Right cardiac atrium (tissue), 5 donors: ENCODE results near the gene ASXL3. TPM values are rescaled to one million over a fixed set of nuclear protein-coding genes. Genes with fewer than 3 reads are reported as not detected.

ENCODE experiments used
- ATAC-seq, 2 donors: fragments of 200-7000 bp; cut with Tn5 transposase; one replicate each; pipeline versions ENCODE4 v1.8.0 to v1.9.1; 2020; ENCODE audit warnings: moderate library complexity in 2 of 2, mild to moderate bottlenecking in 1 of 2
- DNase-seq, 3 donors: peaks; one replicate each; pipeline ENCODE4 v3.0.0-alpha.2; 2020
- H3K27ac ChIP-seq: one replicate; pipeline ENCODE4 v1.5.1; 2013; ENCODE audit warnings: mild to moderate bottlenecking, low read length, control low read depth, moderate library complexity
- H3K27me3 ChIP-seq: one replicate; pipeline ENCODE4 v1.6.1; 2013; ENCODE audit not compliant: control insufficient read depth, insufficient read depth
- H3K4me1 ChIP-seq: one replicate; pipeline ENCODE4 v1.6.1; 2013; ENCODE audit warnings: low read length; ENCODE audit not compliant: control insufficient read depth, insufficient read depth
- H3K4me3 ChIP-seq: one replicate; pipeline ENCODE4 v1.5.1; 2013; ENCODE audit warnings: low read length, control low read depth
- H3K9me3 ChIP-seq: one replicate; pipeline ENCODE4 v1.6.1; 2013; ENCODE audit warnings: low read length; ENCODE audit not compliant: control insufficient read depth
- WGBS: extraction: QIAGEN DNeasy Blood & Tissue Kit; methylation state at CpG from one replicate; pipeline ENCODE4 v1.1.7; 2013; 5-methylcytosine and 5-hydroxymethylcytosine counted together
- intact Hi-C, 4 donors: fragments of 100-400 bp; cut with DNase I; formaldehyde crosslinking; loops; one replicate each; pipeline versions ENCODE4 v1.11.0 to v1.14.0; 2022 to 2023
- polyA plus RNA-seq: library from polyadenylated mRNA; stranded (reverse); fragments of 200-250 nt; gene quantifications from one replicate; pipeline ENCODE4 v1.2.3, GENCODE V29; 2013
- total RNA-seq, 4 donors: library from RNA; stranded (reverse); fragmentation: NEBNext Ultra II Directional; extraction: Animal tissue kit (Norgen Biotek cat#: 25700); gene quantifications; one replicate each; pipeline ENCODE4 v1.2.1, GENCODE V29; 2021
- donor health status: healthy with polysubstance abuse.
- donor health status: DM: no; HTN: yes; CAD: no.
- donor health status: DM: no; HTN: no; CAD: no.
- donor health status: DM: no; HTN: yes; CAD: no; lungs with severe emphysema.
- donor health status: DM: yes; HTN: yes; CAD: no.

The ASXL3 gene
- total and polyA plus RNA-seq, 5 donors = 0.97 to 11.4 (median 9.4) TPM

- no peaks in the 10 kb centered on the region for H3K4me1 ChIP-seq
- no peak for DNase-seq
- intact Hi-C loops = no loop called here
- no peaks in the 10 kb centered on the region for H3K27me3 ChIP-seq
- no peak overlapping the region for H3K4me3 ChIP-seq
- WGBS = 63% methylated on average over 4 of the region's 4 CpGs
- no peak for ATAC-seq
- H3K9me3 ChIP-seq = no peaks in the 10 kb centered on the region
- no peak overlapping the region for H3K27ac ChIP-seq
These were observed 138.2 kb downstream of the ASXL3 start for GRCh38 chr18:33716061-33716683.

- no peaks in the 10 kb centered on the region for H3K9me3 ChIP-seq
- H3K27ac ChIP-seq = no peak overlapping the region
- WGBS = 90% methylated on average over 2 of the region's 2 CpGs
- no peak overlapping the region for H3K4me3 ChIP-seq
- H3K4me1 ChIP-seq = no peaks in the 10 kb centered on the region
- intact Hi-C loops = no loop called here
- no peak for ATAC-seq
- no peaks in the 10 kb centered on the region for H3K27me3 ChIP-seq
- no peak for DNase-seq
These were observed 139.3 kb downstream of the ASXL3 start for GRCh38 chr18:33717339-33717738.

GRCh38 chr18:33720133-33720532 is 142.1 kb downstream of the ASXL3 start:
- H3K4me3 ChIP-seq = no peak overlapping the region
- ATAC-seq (no peak), DNase-seq (no peak)
- no peak overlapping the region for H3K27ac ChIP-seq
- H3K27me3 ChIP-seq = no peaks in the 10 kb centered on the region
- H3K9me3 ChIP-seq = no peaks in the 10 kb centered on the region
- intact Hi-C loops = no loop called here
- no peaks in the 10 kb centered on the region for H3K4me1 ChIP-seq
- WGBS = 73% methylated on average over 2 of the region's 2 CpGs

- Histone ChIP-seq H3K9me3 (no peaks in the 10 kb centered on the region), H3K4me3 (no peak overlapping the region), H3K27ac (no peak overlapping the region), H3K4me1 (no peaks in the 10 kb centered on the region), H3K27me3 (no peaks in the 10 kb centered on the region)
- ATAC-seq (no peak), DNase-seq (no peak)
- WGBS = 89% methylated on average over 4 of the region's 4 CpGs
- intact Hi-C loops = no loop called here
These were observed 151.5 kb downstream of the ASXL3 start for GRCh38 chr18:33729556-33729955.

- intact Hi-C loops = no loop called here
- H3K27me3 ChIP-seq = no peaks in the 10 kb centered on the region
- H3K27ac ChIP-seq = no peak overlapping the region
- no peaks in the 10 kb centered on the region for H3K9me3 ChIP-seq
- DNase-seq (no peak), ATAC-seq (no peak)
- H3K4me1 ChIP-seq = no peaks in the 10 kb centered on the region
- no peak overlapping the region for H3K4me3 ChIP-seq
These were observed 155.4 kb downstream of the ASXL3 start for GRCh38 chr18:33733376-33733775.

- 96% methylated on average over 1 of the region's 1 CpG for WGBS
- H3K27ac ChIP-seq = no peak overlapping the region
- no peaks in the 10 kb centered on the region for H3K27me3 ChIP-seq
- no peak for DNase-seq
- intact Hi-C loops = no loop called here
- H3K9me3 ChIP-seq = no peaks in the 10 kb centered on the region
- H3K4me1 ChIP-seq = no peaks in the 10 kb centered on the region
- ATAC-seq = no peak
- H3K4me3 ChIP-seq = no peak overlapping the region
These were observed 157.4 kb downstream of the ASXL3 start for GRCh38 chr18:33735428-33735827.

- intact Hi-C loops = no loop called here
- DNase-seq = no peak
- Histone ChIP-seq H3K4me3 (no peak overlapping the region), H3K27ac (no peak overlapping the region), H3K9me3 (no peaks in the 10 kb centered on the region), H3K27me3 (no peaks in the 10 kb centered on the region), H3K4me1 (no peaks in the 10 kb centered on the region)
- WGBS = 82% methylated on average over 2 of the region's 2 CpGs
- ATAC-seq = no peak
These were observed 163.7 kb downstream of the ASXL3 start for GRCh38 chr18:33741760-33742159.

GRCh38 chr18:33744032-33744697 is 166.1 kb downstream of the ASXL3 start:
- ATAC-seq (no peak), DNase-seq (no peak)
- no peaks in the 10 kb centered on the region for H3K4me1 ChIP-seq
- no peaks in the 10 kb centered on the region for H3K9me3 ChIP-seq
- intact Hi-C loops = no loop called here
- H3K27ac ChIP-seq = no peak overlapping the region
- 90% methylated on average over 20 of the region's 20 CpGs for WGBS
- no peak overlapping the region for H3K4me3 ChIP-seq
- no peaks in the 10 kb centered on the region for H3K27me3 ChIP-seq

- intact Hi-C loops = no loop called here
- no peak overlapping the region for H3K4me3 ChIP-seq
- 89% methylated on average over 8 of the region's 8 CpGs for WGBS
- peak in 1 of 3 donors; percentile 37 for DNase-seq
- H3K4me1 ChIP-seq = no peaks in the 10 kb centered on the region
- no peaks in the 10 kb centered on the region for H3K9me3 ChIP-seq
- H3K27me3 ChIP-seq = no peaks in the 10 kb centered on the region
- H3K27ac ChIP-seq = no peak overlapping the region
- no peak for ATAC-seq
These were observed 167.3 kb downstream of the ASXL3 start for GRCh38 chr18:33745151-33745795.

- Histone ChIP-seq H3K9me3 (no peaks in the 10 kb centered on the region), H3K4me3 (no peak overlapping the region), H3K27me3 (no peaks in the 10 kb centered on the region), H3K4me1 (no peaks in the 10 kb centered on the region), H3K27ac (no peak overlapping the region)
- intact Hi-C loops = no loop called here
- no peak for ATAC-seq
- WGBS = 91% methylated on average over 16 of the region's 16 CpGs
- no peak for DNase-seq
These were observed 168.0 kb downstream of the ASXL3 start for GRCh38 chr18:33745871-33746545.

GRCh38 chr18:33749834-33750233 is 171.8 kb downstream of the ASXL3 start:
- DNase-seq (no peak), ATAC-seq (no peak)
- H3K27me3 ChIP-seq = no peaks in the 10 kb centered on the region
- H3K4me3 ChIP-seq = no peak overlapping the region
- no peak overlapping the region for H3K27ac ChIP-seq
- no peaks in the 10 kb centered on the region for H3K4me1 ChIP-seq
- intact Hi-C loops = no loop called here
- WGBS = 58% methylated on average over 9 of the region's 9 CpGs
- no peaks in the 10 kb centered on the region for H3K9me3 ChIP-seq
